PC-9 (cell line): ENCODE results near the gene FBLN2. TPM values are rescaled to one million over a fixed set of nuclear protein-coding genes. Genes with fewer than 3 reads are reported as not detected.

ENCODE experiments used
- BruUV-seq: library from RNA; stranded (reverse); fragments of 400-500 nt; replicated peaks from 2 replicates; lab custom pipeline; 2021; lab: Mats Ljungman, UMichigan
- CTCF ChIA-PET: fragments of 300-600 bp; sonication (Branson Sonifier 250); formaldehyde crosslinking; loops from one replicate; lab custom pipeline; 2022; ENCODE audit warnings: antibody characterized with exemption; lab: Charles Lee
- POLR2A ChIA-PET: fragments of 300-600 bp; sonication (Branson Sonifier 250); formaldehyde crosslinking; loops from one replicate; lab custom pipeline; 2022; ENCODE audit warnings: antibody characterized with exemption; ENCODE audit not compliant: unreplicated experiment; lab: Charles Lee
- DNase-seq, 2 experiments: peaks; one replicate each; pipeline versions ENCODE4 v3.0.0 to v3.0.0-alpha.2; 2015 to 2022; ENCODE audit warnings: mixed read lengths in 1 of 2
- H2AFZ ChIP-seq: fragments of 200-600 bp; sonication (generic); 2 replicates; pipeline ENCODE4 v1.8.1; 2017; ENCODE audit warnings: antibody characterized with exemption
- H3F3A ChIP-seq: fragments of 200-600 bp; sonication (generic); 2 replicates; pipeline ENCODE4 v1.8.1; 2017; ENCODE audit warnings: antibody characterized with exemption, mild to moderate bottlenecking, low read depth; ENCODE audit not compliant: insufficient read depth
- H3K27ac ChIP-seq: fragments of 200-600 bp; sonication (generic); 2 replicates; pipeline ENCODE4 v1.6.1; 2016; ENCODE audit warnings: mixed run types
- H3K27me3 ChIP-seq: fragments of 200-600 bp; sonication (generic); 2 replicates; pipeline ENCODE4 v1.6.1; 2016; ENCODE audit warnings: low read depth, mixed run types; ENCODE audit not compliant: insufficient read depth
- H3K36me3 ChIP-seq: fragments of 200-600 bp; sonication (generic); 2 replicates; pipeline ENCODE4 v1.6.1; 2016; ENCODE audit warnings: low read depth, mixed run types
- H3K4me1 ChIP-seq: fragments of 200-600 bp; sonication (generic); replicated peaks from 2 replicates; pipeline ENCODE4 v1.6.1; 2016; ENCODE audit warnings: mixed run types; ENCODE audit not compliant: insufficient read depth
- H3K4me2 ChIP-seq: fragments of 200-600 bp; sonication (generic); 2 replicates; pipeline ENCODE4 v1.6.1; 2017; ENCODE audit warnings: mixed run types
- H3K4me3 ChIP-seq: fragments of 200-600 bp; sonication (generic); 2 replicates; pipeline ENCODE4 v1.6.1; 2016; ENCODE audit warnings: mixed run types
- H3K79me2 ChIP-seq: fragments of 200-600 bp; sonication (generic); 2 replicates; pipeline ENCODE4 v1.6.1; 2017; ENCODE audit warnings: low read depth, mixed run types
- H3K9me2 ChIP-seq: fragments of 200-600 bp; sonication (generic); 2 replicates; pipeline ENCODE4 v1.8.1; 2017; ENCODE audit warnings: mild to moderate bottlenecking; ENCODE audit not compliant: insufficient read depth
- H3K9me3 ChIP-seq: fragments of 200-600 bp; sonication (generic); 2 replicates; pipeline ENCODE4 v1.8.1; 2016; ENCODE audit warnings: low read depth; ENCODE audit not compliant: insufficient read depth
- H4K20me1 ChIP-seq: fragments of 200-600 bp; sonication (generic); 2 replicates; pipeline ENCODE4 v1.8.1; 2017; ENCODE audit not compliant: insufficient read depth
- CTCF ChIP-seq: fragments of 200-600 bp; sonication (generic); conservative IDR thresholded peaks from 2 replicates; pipeline ENCODE4 v1.6.1; 2017; ENCODE audit warnings: mixed run types, antibody characterized with exemption, mild to moderate bottlenecking, moderate library complexity
- EZH2 ChIP-seq: fragments of 200-600 bp; sonication (generic); IDR thresholded peaks from 2 replicates; pipeline ENCODE4 v1.8.0; 2017; ENCODE audit warnings: antibody characterized with exemption, low read depth
- intact Hi-C: fragments of 100-400 bp; cut with micrococcal nuclease; formaldehyde crosslinking; loops from one replicate; pipeline ENCODE4 v1.10.0; 2022; ENCODE audit not compliant: unreplicated experiment
- total RNA-seq: library from RNA; stranded (reverse); gene quantifications from 2 replicates; pipeline ENCODE4 v1.2.3, GENCODE V29; 2021

Gene FBLN2
- total RNA-seq, 1 experiment from 2014 or later, result 0.57 TPM

GRCh38 chr3:13528217-13528867 is 20.6 kb upstream of the FBLN2 start:
- DNase-seq, result no peak
- H3F3A ChIP-seq, result peaks cover 27% of the 10 kb centered on the region
- no peaks in the 10 kb centered on the region for H3K36me3 ChIP-seq
- intact Hi-C loops, result no loop called here
- POLR2A ChIA-PET, result no interaction called here
- no peak overlapping the region for H3K27ac ChIP-seq
- CTCF ChIA-PET, result no interaction called here
- H3K4me2 ChIP-seq, result no peak overlapping the region
- H3K79me2 ChIP-seq, result no peaks in the 10 kb centered on the region
- peaks cover 37% of the 10 kb centered on the region for H3K4me1 ChIP-seq
- BruUV-seq, result no TSS peak
- no peak overlapping the region for H2AFZ ChIP-seq
- no peaks in the 10 kb centered on the region for H3K27me3 ChIP-seq
- no peak overlapping the region for H3K4me3 ChIP-seq
- no peaks in the 10 kb centered on the region for H4K20me1 ChIP-seq
- H3K9me3 ChIP-seq, result no peaks in the 10 kb centered on the region
- no peaks in the 10 kb centered on the region for H3K9me2 ChIP-seq
- peak; percentile 50 for TF ChIP-seq CTCF
- no peak for TF ChIP-seq EZH2

GRCh38 chr3:13529196-13530112 is 19.5 kb upstream of the FBLN2 start:
- Histone ChIP-seq H3K27ac (no peak overlapping the region), H4K20me1 (no peaks in the 10 kb centered on the region), H3K4me2 (no peak overlapping the region), H3K79me2 (no peaks in the 10 kb centered on the region), H3K27me3 (no peaks in the 10 kb centered on the region), H3K4me1 (peaks cover 44% of the 10 kb centered on the region), H3K36me3 (no peaks in the 10 kb centered on the region), H3K4me3 (no peak overlapping the region), H2AFZ (no peak overlapping the region), H3F3A (peaks cover 28% of the 10 kb centered on the region), H3K9me2 (no peaks in the 10 kb centered on the region), H3K9me3 (no peaks in the 10 kb centered on the region)
- BruUV-seq, result no TSS peak
- ChIA-PET CTCF (no interaction called here), POLR2A (interaction anchor here (0.7 kb wide), 1 partner anchor 133 kb away, joined by 3 read pairs; no protein-coding TSS in a partner anchor)
- TF ChIP-seq CTCF, result no peak
- TF ChIP-seq EZH2, result no peak
- intact Hi-C loops, result loop anchor here (10.0 kb wide), 1 partner anchor 325 kb away; no protein-coding TSS in a partner anchor
- no peak for DNase-seq

- no peaks in the 10 kb centered on the region for H3K36me3 ChIP-seq
- CTCF ChIA-PET, result no interaction called here
- peaks cover 44% of the 10 kb centered on the region for H3K4me1 ChIP-seq
- no peaks in the 10 kb centered on the region for H3K79me2 ChIP-seq
- intact Hi-C loops, result loop anchor here (10.0 kb wide), 1 partner anchor 324 kb away; no protein-coding TSS in a partner anchor
- peaks cover 32% of the 10 kb centered on the region for H3F3A ChIP-seq
- no peaks in the 10 kb centered on the region for H3K9me2 ChIP-seq
- no peaks in the 10 kb centered on the region for H4K20me1 ChIP-seq
- TF ChIP-seq EZH2 (no peak), CTCF (no peak)
- no peak overlapping the region for H3K27ac ChIP-seq
- POLR2A ChIA-PET, result interaction anchor here (0.7 kb wide), 1 partner anchor 132 kb away, joined by 3 read pairs; no protein-coding TSS in a partner anchor
- H3K9me3 ChIP-seq, result no peaks in the 10 kb centered on the region
- H2AFZ ChIP-seq, result no peak overlapping the region
- H3K4me2 ChIP-seq, result no peak overlapping the region
- H3K4me3 ChIP-seq, result no peak overlapping the region
- no peak for DNase-seq
- no peaks in the 10 kb centered on the region for H3K27me3 ChIP-seq
- no TSS peak for BruUV-seq
Observed at GRCh38 chr3:13530241-13531009, 18.5 kb upstream of the FBLN2 start.
